Vein endothelial cell (primary cell): ENCODE measurements around the gene CCDC177. TPM values are rescaled to one million over a fixed set of nuclear protein-coding genes. Genes with fewer than 3 reads are reported as not detected.

ENCODE experiments used
- total RNA-seq: library from RNA; depleted of rRNA; stranded (reverse); fragments of >200 nt; gene quantifications from 2 replicates; pipeline ENCODE4 v1.2.3, GENCODE V29; 2012

CCDC177 gene
- not detected in 2 replicates for total RNA-seq

GRCh38 chr14:69574263-69574953, at the start of gene CCDC177:
Gene CCDC177, minus strand, starts transcription at chr14:69574871. Its CDS starts 1,249 bp downstream, at chr14:69573622.

GRCh38 chr14:69611172-69612013, 36.7 kb upstream of the CCDC177 start, which contains the start of gene SUSD6:
Gene SUSD6, plus strand, starts transcription at chr14:69611596. Its CDS starts 46,997 bp downstream, at chr14:69658593.

Other genes starting within 250 kb of the CCDC177 start
- 126 and 132 TPM in 2 replicates for gene ERH, start 176.6 kb downstream of the CCDC177 start, total RNA-seq
- gene SLC39A9, start 176.2 kb downstream of the CCDC177 start, total RNA-seq: 127 and 139 TPM in 2 replicates
- gene PLEKHD1, start 90.1 kb downstream of the CCDC177 start, total RNA-seq: not detected in 2 replicates
- gene SUSD6, start 36.7 kb upstream of the CCDC177 start, total RNA-seq: 28.1 and 29.7 TPM in 2 replicates
- 143 and 154 TPM in 2 replicates for gene SRSF5, start 192.3 kb upstream of the CCDC177 start, total RNA-seq
- not detected in 2 replicates for gene SLC10A1, start 222.4 kb upstream of the CCDC177 start, total RNA-seq